AG04450 (cell line): ENCODE results near the gene SLC46A3. TPM values are rescaled to one million over a fixed set of nuclear protein-coding genes. Genes with fewer than 3 reads are reported as not detected.

Experiments used
- CTCF ChIA-PET: fragments of 300-600, 350-600 bp; formaldehyde crosslinking; extraction: SDS; loops from one replicate; lab custom pipeline; 2022; ENCODE audit warnings: antibody characterized with exemption, inconsistent platforms; lab: Charles Lee
- POLR2A ChIA-PET: fragments of 350-600 bp; formaldehyde crosslinking; extraction: SDS; loops from one replicate; lab custom pipeline; 2021; ENCODE audit warnings: antibody characterized with exemption, inconsistent platforms; lab: Yijun Ruan, JAX
- DNase-seq: peaks from one replicate; pipeline ENCODE4 v3.0.0-alpha.2; 2011; ENCODE audit warnings: low read depth, low spot score
- H3K27ac ChIP-seq: one replicate; pipeline ENCODE4 v1.5.1; 2012; ENCODE audit warnings: low read depth, low read length, control low read depth
- H3K27me3 ChIP-seq: one replicate; pipeline ENCODE4 v1.6.0; 2012; ENCODE audit warnings: low read length; ENCODE audit not compliant: control insufficient read depth, insufficient read depth
- H3K4me3 ChIP-seq: 2 replicates; pipeline ENCODE4 v1.5.1; 2011; ENCODE audit warnings: mild to moderate bottlenecking, low read depth, low read length, control low read depth
- H3K9me3 ChIP-seq: 2 replicates; pipeline ENCODE4 v1.5.1; 2012; ENCODE audit warnings: low read length; ENCODE audit not compliant: control insufficient read depth, insufficient read depth
- CTCF ChIP-seq: IDR thresholded peaks from 2 replicates; pipeline ENCODE4 v1.5.1; 2011; ENCODE audit warnings: low read depth, low read length, control low read depth, inconsistent platforms
- polyA plus RNA-seq: library from polyadenylated mRNA; depleted of rRNA; stranded (reverse); fragments of >200 nt; gene quantifications from 2 replicates; pipeline ENCODE4 v1.2.3, GENCODE V29; 2011

Gene SLC46A3
- polyA plus RNA-seq, 1 experiment, result 5.2 TPM

- no peaks in the 10 kb centered on the region; the same call in 1 of the 2 replicates for H3K9me3 ChIP-seq
- H3K27me3 ChIP-seq, result no peaks in the 10 kb centered on the region
- peak within 1 kb of the TSS; percentile 97 for H3K4me3 ChIP-seq
- POLR2A ChIA-PET, result interaction anchor here (0.6 to 1.1 kb wide), 2 partner anchors 129 to 164 kb away, joined by 4 read pairs; partner anchors contain the start of gene FLT1
- H3K27ac ChIP-seq, result peak within 1 kb of the TSS; percentile 94
- CTCF ChIA-PET, result interaction anchor here (0.7 to 1.9 kb wide), 7 partner anchors 11 to 334 kb away, joined by 3 to 12 read pairs (median 3); no protein-coding TSS in a partner anchor
- TF ChIP-seq CTCF, result 0 out of 2 replicates have a peak, but pooled peaks have one; percentile 2
- peak; percentile 83 for DNase-seq
These were observed 59.8 kb downstream of the SLC46A3 start, which contains the start of gene POMP for GRCh38 chr13:28658796-28659620. Gene POMP, plus strand, starts transcription at chr13:28659130. Its CDS starts 55 bp downstream, at chr13:28659185.

- TF ChIP-seq CTCF, result no peak
- H3K27ac ChIP-seq, result peak overlapping the region; percentile 94
- CTCF ChIA-PET, result interaction anchor here (0.7 to 1.9 kb wide), 7 partner anchors 10 to 334 kb away, joined by 3 to 12 read pairs (median 3); no protein-coding TSS in a partner anchor
- no peaks in the 10 kb centered on the region for H3K27me3 ChIP-seq
- DNase-seq, result no peak
- no peaks in the 10 kb centered on the region; the same call in 1 of the 2 replicates for H3K9me3 ChIP-seq
- peak overlapping the region; percentile 97 for H3K4me3 ChIP-seq
- POLR2A ChIA-PET, result interaction anchor here (1.1 kb wide), 1 partner anchor 163 kb away, joined by 4 read pairs; the partner anchor contains the start of gene FLT1
These were observed 60.3 kb downstream of the SLC46A3 start for GRCh38 chr13:28658539-28658795.

GRCh38 chr13:28657784-28658538, 60.8 kb downstream of the SLC46A3 start:
- DNase-seq, result no peak
- POLR2A ChIA-PET, result interaction anchor here (1.1 kb wide), 1 partner anchor 163 kb away, joined by 4 read pairs; the partner anchor contains the start of gene FLT1
- Histone ChIP-seq H3K27ac (peak overlapping the region; percentile 94), H3K9me3 (no peaks in the 10 kb centered on the region; the same call in 1 of the 2 replicates), H3K4me3 (peak overlapping the region; percentile 97), H3K27me3 (no peaks in the 10 kb centered on the region)
- CTCF ChIA-PET, result interaction anchor here (0.6 to 1.9 kb wide), 7 partner anchors 10 to 333 kb away, joined by 3 to 12 read pairs (median 3); no protein-coding TSS in a partner anchor
- TF ChIP-seq CTCF, result peak; percentile 42

- CTCF ChIA-PET, result interaction anchor here (1.2 kb wide), 1 partner anchor 141 kb away, joined by 3 read pairs; no protein-coding TSS in a partner anchor
- H3K9me3 ChIP-seq, result no peaks in the 10 kb centered on the region; the same call in 1 of the 2 replicates
- DNase-seq, result no peak
- POLR2A ChIA-PET, result no interaction called here
- no peak overlapping the region for H3K4me3 ChIP-seq
- H3K27me3 ChIP-seq, result no peaks in the 10 kb centered on the region
- TF ChIP-seq CTCF, result no peak
- peak overlapping the region; percentile 40 for H3K27ac ChIP-seq
These were observed 63.2 kb downstream of the SLC46A3 start for GRCh38 chr13:28655561-28655960.
